Non-pigmented ciliary epithelial cell (primary cell): ENCODE data around the gene PC.

ENCODE experiments used
- DNase-seq: peaks from one replicate; pipeline ENCODE4 v3.0.0-alpha.2; 2010; ENCODE audit warnings: low read depth

The PC gene

DNA sequence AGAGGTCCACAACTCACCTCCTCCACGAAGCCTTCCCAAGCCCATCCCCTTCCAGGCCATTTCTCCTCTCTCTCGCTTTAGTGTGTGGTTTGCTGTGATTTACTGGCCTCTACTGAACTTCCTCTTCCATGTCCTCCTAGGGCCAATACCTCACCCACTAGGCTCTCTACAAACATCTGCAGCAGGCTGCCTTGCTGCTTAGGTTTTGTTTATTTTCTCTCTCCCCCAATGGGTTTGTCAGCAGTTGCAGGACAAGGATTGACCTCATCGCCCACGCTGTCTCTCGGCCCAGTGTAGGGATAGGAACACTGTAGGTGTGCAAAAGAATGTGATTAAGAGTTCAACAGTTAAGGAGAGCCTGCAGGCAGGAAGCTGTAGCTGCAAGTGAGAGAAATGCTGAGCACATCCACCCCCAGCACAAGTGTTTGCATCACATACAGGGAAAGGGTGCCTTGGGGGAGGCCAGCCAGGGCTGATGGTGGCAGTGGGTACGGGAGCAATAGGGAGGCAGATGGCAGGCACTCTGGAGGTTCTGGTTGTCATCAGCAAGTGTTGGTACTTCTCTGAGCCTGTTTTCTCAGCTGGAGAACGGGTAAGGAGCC is 1.4 kb downstream of the PC start:
- DNase-seq: peak; percentile 94

DNA sequence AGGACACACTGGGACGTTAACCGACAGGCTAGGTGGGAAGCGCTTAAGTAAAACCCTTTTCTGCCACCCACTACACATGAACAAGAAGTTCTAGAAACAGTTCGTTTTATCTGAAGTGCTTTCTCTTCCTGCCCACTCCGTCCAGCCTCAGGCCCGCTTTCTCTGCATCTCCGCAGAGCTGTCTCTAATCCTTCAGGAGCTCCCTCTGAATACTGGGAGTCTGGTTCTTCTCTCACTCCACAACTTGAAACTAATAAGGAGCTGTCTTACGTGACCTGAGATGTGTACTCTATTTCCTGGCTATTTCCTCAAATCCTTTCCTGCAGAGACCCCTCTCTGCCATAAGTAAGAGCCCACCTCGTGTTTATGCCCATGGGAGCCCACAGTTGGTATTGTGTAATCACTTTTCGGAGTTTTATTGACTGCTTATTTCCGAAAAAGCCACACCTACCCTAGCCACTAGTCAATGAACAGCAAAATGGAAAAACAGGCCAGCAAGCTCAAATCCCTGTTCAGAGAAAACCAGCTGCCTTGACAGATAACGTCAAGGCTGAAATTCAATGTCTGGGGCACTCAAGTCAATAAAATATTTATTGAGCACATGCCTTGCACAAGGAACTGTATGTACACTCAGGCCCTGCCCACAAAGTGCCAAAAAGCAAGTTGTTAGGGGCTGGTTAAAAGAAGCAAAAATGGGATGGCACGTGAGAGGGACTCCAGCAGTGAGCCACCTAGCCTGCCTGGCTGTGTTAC is 4.9 kb downstream of the PC start:
- DNase-seq: no peak

DNA sequence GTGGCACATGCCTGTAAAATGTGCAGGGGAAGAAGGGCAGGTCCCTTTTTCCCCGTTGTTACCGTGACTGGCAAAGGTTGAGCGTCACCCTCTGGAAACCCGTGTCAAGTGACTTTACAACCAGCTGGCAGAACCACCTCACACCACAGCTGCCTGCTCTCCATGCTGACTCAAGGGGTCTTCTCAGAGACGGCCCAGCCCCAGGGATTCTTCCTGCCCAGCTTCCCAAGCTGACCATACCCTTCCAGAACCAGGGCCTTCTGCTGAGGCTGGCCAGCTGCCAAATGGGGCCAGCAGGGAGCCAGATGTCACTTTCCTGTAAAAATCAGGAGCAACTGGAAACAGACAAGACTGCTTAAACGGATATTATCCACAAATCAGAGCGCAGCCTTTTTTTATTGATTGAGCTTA is 6.3 kb downstream of the PC start:
- DNase-seq: no peak

DNA sequence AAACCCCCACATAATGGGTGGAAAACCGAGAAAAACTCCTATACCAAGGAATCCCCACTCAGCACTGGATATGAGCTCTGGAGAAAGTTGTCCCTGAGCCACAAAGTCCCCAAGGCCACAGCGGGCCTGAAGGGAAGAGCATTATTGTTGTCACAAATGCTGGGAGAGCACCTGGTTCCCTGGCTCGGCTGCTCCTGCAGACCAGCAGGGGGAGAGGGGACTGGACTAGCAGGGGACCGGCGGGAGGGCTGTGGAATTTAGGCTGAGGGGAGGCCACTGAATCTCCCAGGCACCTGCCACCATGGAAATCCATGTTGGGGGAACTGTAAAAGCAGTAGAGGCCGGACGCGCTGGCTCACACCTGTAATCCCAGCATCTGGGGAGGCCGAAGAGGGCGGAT is 7.0 kb downstream of the PC start:
- no peak for DNase-seq

DNA sequence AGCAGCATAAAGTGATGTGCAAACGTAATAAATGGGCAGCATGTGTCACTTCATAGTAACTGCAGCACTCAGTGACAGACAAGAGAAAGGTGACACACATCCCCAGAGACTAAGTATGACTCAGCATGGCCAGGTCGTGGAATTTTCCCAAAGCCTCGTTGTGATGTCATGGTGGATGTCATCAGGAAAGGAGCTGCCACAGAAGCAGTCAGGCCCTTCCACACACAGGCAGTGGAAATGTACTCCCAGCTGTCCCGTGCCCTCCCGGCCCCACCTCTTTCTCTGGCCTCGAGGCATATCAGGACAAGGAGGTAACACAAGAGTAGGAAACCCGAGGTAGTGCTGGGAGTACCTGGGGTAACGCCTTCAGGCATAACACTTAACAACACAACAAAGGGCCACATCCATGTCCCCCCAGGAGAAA is 8.1 kb downstream of the PC start:
- DNase-seq: no peak

DNA sequence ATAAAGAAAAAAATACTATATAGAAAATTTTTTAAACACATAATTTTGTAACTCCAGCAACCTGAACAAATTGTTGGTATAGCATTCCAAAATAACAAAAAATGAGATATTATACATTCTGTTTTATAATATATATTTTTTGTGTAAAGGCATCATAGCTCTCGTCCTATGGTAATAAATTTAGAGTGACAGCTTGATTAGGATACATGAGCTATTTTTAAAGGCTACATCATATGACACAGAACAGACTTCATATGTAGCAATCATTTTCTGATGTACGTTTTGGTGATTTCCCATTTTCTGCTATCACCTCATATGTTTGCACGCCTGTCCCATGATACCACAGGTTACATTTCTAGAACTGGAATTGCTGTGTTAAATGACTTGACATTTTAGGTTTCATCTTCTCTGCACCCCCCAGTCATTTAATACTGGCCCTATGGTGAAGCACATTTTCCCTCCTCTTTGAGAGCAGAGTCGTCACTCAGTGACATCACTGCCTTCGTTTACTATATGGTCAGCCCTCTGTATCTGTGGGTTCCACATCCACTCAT is 19.5 kb downstream of the PC start:
- DNase-seq: no peak

DNA sequence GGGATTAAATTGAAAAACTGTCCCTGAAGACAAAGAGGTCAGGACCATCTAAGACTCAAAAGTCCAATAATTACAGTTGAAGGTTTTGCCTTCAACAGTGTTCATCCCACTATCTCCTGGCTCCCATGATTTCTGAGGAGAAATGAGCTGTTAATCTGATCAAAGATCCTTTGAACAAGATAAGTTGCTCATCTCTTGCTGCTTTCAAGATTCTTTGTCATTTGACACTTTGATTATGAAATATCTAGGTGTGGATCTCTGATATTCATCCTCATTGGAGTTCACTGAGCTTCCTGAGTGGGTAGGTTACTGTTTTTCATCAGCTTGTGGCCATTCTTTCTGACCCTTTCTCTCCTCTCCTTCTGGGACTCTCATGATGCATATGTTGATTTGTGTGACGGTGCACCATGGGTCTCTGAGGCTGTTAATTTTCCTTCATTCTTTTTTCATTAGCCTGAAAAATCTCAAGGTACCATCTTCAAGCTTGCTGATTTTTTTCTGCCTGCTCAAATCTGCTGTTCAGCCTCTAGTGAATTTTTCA is 20.9 kb downstream of the PC start:
- no peak for DNase-seq

DNA sequence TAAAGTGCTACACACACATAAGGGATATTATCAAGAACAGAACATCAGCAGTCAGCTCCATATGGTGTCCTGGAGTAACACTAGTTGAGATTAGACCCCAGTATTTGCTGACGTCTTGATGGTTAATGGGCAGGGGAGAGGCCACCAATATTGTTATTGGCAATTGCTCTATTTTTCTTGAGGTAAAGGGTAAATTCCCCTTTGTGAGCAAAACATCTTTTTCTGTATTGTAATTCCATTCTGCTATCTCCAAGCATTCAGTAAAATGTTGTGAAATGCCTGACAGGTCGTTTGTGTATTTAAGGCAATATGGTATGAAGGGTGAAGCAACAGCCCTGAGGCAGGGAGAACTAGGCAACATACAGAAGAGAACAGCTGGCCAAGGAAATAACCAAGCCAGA is 21.9 kb downstream of the PC start:
- DNase-seq: peak; percentile 68

DNA sequence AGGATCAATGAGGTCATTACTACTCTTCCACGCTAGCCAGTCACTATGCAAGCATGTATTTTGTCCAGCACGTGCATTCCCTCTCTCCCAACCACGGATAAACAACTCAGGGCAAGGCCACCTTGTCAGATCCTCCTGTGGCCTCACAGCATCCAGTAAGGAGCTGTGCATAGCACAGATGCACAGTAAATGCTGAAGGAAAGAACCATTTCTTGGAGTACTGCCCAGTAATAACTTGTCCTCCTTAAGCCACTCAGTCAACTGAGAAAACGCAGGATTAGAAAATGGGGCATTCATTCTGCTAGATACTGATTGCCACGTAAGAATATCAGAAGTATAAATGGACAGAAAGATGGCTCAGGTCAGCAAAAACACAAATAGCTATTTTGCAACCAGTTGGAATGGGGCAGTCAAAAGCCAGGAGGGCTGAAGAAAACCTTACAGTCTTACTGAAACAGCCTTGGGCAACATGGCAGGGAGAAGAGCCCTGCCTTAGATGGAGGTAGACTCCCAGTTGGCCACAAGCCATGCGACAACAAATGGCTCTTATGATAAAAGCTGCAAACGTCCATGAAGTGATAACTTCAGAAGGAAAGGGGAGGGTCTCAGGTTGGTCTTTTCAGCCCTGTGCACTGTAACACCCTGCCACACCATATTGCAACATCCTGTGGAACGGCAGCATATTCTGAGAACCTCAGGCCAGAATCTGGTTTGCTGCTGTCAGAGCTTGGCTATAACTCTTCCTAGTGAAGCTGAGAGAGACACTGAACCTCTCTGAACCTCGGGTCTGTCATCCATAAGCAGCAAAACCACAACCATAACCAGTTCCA is 23.0 kb downstream of the PC start:
- no peak for DNase-seq

DNA sequence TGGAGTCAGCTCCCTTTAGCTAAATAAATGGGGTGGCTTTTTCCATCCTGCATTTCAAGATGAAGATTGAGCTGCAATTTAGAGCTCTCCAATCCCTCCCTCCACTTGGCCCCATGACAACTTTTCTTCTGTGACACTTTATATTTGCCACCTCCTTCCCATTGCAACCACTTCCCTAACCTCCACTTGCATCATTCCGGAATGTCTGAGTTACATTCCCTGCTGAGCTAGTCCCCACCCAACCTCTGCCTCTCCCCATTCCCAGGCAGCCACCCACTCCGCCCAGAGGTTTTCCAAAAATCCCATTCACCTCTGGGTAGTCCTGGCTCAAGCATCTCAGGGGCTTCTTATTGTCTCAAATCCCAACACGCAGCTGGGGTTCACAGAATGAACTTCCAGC is 24.7 kb downstream of the PC start:
- no peak for DNase-seq

DNA sequence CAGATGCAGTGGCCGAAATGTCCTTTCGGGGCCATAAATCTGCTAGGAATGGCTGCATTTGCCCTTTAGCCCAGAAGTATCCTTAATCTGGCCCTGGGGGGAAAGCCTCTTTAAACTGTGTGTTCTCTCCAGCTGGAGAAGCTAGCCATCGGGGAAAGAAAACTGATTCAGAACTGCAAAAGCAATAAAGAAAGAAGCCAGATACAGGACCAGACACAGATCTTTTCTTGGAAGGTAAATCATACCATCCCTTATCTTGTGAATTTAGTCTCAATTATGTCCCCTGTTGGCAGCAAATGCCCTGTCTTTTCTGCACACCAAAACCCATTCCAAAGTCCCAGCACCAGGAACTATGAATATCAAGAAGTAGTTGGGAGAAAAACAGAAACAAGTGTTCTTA is 25.6 kb downstream of the PC start:
- DNase-seq: no peak

DNA sequence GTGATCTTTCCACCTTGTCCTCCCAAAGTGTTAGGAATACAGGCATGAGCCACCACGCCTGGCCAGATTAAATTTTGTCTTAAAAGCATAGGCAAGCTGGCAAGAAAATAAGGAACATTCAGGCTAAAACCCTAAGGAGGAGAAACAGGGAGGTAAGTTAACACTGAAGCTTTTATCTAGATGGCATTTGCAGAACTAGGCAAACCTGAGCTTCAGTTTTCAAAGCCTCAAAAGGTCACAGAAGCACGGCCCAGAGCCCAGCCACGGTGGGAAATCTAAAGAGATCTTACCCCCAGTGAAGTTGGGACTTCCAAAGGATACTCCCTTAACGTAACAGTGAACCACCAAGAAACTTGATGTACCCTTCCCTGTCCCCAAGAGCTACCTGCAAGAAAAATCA is 28.4 kb downstream of the PC start:
- DNase-seq: no peak

DNA sequence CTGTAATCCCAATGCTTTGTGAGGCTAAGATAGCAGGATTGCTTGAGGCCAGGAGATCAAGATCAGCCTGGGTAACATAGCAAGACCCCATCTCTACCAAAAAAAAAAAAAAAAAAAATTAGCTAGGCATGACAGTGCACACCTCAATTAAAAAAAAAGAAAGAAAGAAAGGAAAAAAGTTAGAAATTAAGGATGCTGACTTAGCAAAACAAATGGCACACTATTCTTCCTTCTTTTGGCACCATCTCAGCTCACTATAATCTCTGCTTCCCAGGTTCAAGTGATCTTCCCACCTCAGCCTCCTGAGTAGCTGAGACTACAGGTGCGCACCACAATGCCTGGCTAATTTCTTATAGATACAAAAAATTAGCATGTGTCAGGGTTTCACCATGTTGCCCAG is 33.9 kb downstream of the PC start:
- no peak for DNase-seq

DNA sequence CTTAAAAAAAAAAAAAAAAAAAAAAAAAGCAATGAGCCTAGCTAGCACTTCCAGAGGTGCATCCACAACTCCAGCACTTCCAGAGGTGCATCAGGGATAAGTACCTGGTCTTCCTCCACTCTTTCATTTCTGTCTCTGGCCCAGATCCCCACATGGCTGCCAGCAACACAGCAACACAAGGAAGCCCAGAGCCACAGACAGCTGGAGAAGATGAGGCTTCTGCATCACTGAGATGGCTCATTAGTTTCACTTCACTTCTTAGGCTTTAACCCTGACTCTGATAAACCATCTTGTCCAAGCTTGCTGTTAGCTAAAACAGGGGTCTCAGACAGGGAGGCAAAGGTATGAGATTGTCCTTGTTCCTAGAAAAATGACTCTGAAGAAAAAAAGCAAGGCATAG is 35.6 kb downstream of the PC start:
- DNase-seq: no peak

DNA sequence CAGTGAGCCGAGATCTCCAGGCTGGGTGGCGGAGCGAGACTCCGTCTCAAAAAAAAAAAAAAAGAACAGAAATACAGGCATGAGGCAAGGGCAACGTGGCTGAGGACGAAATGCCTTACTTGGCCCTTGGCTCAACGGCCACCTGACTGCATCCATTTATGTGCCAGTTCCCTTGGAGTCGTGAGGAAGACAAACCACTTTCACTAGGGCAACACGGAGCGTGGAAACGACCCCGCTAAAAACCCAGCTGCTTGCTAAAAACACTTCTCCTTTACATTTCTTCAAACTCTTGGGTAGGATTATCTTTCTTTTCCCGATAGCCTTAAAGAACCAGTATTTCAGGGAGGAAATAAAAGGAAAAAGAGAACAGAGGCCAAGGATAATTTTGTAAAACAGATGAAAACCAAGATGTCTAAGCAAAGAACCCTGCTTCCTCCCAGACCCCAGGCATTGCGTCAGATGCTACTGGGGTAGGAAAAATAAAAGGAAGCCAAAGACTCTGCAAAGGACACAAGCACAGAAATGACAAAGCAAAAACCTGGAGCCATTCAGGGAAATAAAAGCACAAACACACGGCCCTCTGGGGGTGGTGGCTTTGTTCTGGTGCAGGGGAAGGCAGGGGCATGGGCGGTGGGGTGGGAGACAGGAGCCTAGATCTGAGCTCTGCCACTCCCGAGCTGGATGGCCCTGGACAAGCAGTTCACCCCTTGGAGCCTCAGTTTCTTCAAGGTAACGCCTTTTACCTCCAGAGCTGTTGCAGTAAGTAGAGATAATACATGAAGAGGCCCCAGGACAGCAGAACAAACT is 37.0 kb downstream of the PC start:
- DNase-seq: no peak

DNA sequence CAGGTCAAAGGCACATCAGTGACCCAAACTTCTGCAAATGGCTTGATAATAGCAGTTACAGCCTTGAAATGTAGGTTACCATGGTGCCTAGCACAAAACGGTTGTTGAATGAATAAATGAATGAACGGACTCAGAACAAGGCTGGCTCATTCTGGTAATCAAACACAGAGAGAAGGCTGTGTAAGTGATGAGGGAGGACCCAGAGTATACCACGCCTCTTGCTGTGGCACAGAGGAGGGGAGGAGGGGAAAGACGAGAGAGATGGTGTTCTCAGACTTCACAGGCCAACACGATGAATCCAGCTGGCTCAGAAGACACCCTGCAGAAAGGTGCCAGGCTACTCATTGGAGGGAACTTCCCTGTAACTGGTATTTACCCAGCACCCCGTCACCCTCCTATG is 38.3 kb downstream of the PC start:
- no peak for DNase-seq

DNA sequence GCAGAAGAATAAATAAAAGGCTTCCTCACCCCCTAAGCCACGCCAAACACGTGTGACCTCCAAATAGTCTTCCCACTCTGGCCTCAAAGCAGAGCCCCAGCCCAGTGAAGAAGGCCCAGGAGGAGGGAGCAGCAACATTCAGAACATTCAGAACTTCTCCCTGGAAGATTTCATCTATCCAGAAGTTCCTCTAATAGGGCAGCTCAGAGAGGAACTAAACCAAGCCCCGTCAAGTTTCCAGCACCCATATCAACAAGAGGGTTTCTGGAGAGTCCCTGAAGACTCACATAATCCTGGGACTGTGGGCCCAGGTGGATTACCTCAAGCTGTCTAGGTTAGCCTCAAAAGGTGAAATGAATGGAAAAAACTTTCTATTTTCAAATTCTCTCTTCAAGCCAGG is 39.4 kb downstream of the PC start:
- DNase-seq: no peak

DNA sequence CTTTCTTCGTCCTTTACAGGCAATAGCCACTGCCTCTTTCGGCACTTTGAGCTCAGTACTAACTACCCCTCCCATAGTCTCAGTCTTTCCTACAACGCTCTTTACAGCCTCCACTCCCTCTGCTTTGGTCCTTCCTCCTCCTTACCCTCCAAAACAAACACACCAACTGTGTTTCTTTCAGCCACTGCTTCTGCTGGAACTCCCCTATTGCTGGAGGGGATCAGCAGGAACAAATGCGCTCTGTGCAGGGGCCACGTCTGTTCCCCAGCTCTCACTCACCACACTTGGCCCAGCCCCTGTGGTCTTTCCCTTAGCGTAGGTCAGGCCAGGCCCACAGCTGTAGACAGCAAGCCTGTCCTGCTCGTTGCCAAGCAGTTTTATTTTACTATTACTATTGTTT is 42.3 kb downstream of the PC start:
- DNase-seq: no peak

DNA sequence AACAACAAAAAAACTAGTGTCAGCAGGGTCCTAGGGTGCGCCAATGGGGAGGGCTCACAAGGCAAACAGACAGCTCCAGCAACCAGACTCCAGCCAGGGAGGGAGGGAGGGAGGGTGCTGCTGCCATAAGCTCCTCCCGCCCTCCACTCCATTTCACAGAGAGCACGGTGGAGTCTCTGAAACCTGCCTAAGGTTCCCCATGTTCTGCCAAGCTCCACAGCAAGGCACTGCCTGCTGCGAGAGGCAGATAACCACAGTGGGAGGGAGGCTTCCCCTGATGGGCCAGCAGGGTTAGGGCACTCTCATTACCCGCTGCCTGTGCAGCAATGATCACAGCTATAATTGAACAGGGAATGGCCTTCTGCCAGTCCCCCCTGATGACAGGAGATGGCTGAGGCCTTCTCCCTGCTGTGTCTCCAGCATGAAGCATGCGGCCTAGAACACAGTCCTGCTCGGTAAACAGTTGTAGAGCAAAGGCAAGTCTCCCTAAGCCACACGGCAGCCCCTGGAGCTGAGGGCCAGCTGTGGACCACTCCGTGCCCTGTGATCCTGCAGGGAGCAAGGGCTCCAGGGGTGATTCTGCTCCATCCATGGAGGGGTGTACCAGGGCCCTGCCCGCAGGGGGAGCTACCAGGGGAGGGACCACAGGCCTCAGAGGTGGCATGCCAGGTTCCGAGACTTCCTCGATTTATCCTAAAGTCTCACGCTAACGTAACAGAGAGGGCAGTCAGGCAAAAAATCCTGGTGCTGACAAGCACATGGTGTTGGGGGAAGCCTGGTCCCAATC is 42.9 kb downstream of the PC start:
- DNase-seq: no peak

DNA sequence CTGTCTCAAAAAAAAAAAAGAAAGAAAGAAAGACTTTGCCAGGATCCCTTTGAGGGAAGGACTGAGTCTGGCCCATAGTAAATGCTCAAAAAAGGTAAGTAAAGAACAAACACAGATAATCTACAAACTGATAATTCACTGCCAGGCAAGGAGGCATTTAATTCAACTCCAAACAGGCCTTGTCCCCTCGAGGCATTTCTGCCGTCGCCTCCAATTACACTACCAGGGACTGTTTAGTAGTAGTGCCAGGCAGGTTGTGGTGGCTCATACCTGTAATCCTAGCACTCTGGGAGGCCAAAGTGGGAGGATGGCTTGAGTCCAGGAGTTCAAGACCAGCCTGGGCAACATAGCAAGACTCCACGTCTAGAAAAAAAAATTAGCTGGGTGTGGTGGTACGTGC is 43.7 kb downstream of the PC start:
- no peak for DNase-seq

DNA sequence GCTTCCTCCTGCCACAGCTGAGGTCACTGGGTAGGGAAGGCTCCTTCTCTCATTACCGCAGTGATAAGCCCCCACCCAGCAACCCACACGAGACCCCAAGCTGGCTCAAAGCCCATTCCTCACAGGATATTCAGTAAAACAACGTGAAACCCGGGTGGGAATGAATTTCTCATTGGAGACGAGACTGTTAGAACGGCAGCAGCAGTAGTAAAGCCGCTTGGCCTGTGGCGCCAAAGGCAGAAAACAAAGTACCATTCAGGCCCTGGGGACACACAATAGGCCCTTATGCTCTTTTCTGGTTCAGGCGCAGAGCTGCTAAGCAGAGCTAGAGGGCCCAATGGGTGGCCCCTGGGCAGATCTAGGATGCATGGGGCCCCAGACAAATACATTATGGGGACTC is 45.3 kb downstream of the PC start:
- no peak for DNase-seq
